Measurements from ENCODE around the gene DZIP1L.

- TF ChIP-seq CTCF (IDR thresholded peaks at IDR 0.05; ENCODE audit: insufficient read depth, low read depth, low read length), result no peak
- no peak for TF ChIP-seq EZH2 (IDR thresholded peaks at IDR 0.05; ENCODE audit: insufficient read depth, low read length)
Measured at GRCh38 chr3:138082085-138082991, 33.1 kb downstream of the DZIP1L start.
